ACC112 (cell line): ENCODE data around the gene CNFN.

Source experiments
- H2AFZ ChIP-seq: fragments of 200-600 bp; sonication (generic); one replicate; pipeline ENCODE4 v1.6.0; 2017; ENCODE audit warnings: antibody characterized with exemption, low read length; ENCODE audit not compliant: unreplicated experiment
- H3K27ac ChIP-seq: fragments of 200-600 bp; sonication (generic); 2 replicates; pipeline ENCODE4 v1.5.1; 2014; ENCODE audit warnings: low read depth, mild to moderate bottlenecking, antibody characterized with exemption, low read length, moderate library complexity
- H3K27me3 ChIP-seq: fragments of 200-600 bp; sonication (generic); 2 replicates; pipeline ENCODE4 v1.6.1; 2014; ENCODE audit warnings: mild to moderate bottlenecking, antibody characterized with exemption, low read length, moderate library complexity, mixed read lengths; ENCODE audit not compliant: insufficient read depth
- H3K36me3 ChIP-seq: fragments of 200-600 bp; sonication (generic); 2 replicates; pipeline ENCODE4 v1.6.1; 2016; ENCODE audit warnings: mild to moderate bottlenecking, antibody characterized with exemption, low read length, moderate library complexity, mixed read lengths; ENCODE audit not compliant: insufficient read depth
- H3K4me1 ChIP-seq: fragments of 200-600 bp; sonication (generic); one replicate; pipeline ENCODE4 v1.6.1; 2016; ENCODE audit warnings: low read length, mixed read lengths; ENCODE audit not compliant: insufficient read depth, unreplicated experiment, control insufficient read depth
- H3K4me3 ChIP-seq: fragments of 200-600 bp; sonication (generic); 2 replicates; pipeline ENCODE4 v1.5.1; 2014; ENCODE audit warnings: mild to moderate bottlenecking, low read depth, low read length
- H3K79me2 ChIP-seq: fragments of 200-600 bp; sonication (generic); one replicate; pipeline ENCODE4 v1.6.0; 2016; ENCODE audit warnings: low read length; ENCODE audit not compliant: control insufficient read depth, unreplicated experiment, insufficient read depth

The CNFN gene

DNA sequence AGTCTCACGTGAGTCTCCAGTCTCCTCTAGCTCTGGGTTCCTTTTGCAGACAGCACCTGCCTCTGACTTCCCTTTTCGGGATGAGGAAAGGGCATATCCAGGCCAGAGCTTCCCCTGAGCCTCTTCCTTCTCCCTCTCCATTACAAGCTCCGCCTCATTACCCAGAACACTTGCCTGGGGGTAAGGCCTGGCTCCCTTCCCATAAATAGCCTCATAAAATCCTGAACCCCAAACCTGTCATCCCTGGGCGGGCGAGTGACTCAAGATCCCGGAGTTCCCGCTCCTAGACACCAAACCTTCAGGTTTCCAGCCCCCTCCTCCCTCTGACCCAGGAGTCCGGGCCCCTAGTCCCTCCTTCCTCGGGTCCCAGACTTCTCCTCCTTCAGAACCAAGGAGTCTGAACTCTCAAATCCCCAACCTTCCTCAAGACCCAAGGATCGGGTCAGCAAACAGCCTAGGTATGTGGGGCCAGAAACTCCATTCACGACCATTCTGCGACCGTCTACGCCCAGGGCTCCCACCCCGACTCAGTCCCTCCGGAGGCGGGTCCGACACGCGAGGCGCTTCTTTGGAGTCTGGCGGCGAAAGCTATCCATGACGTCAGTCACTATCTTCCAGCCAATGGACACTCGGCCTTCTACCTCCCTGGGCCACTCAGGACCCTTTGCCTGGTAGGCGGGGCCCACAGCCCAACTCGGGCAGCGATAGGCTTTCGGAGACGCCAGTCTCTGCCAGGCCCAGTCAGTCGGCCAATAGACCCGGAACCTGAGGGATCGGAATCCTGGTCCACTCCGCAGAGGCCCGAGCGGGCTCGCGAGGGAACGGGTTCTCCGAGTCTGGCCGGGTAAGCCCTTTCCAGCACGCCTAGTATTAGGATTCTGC lies 6.5 kb upstream of the CNFN start:
- H3K79me2 ChIP-seq, result peaks cover 3% of the 10 kb centered on the region
- H2AFZ ChIP-seq, result peak overlapping the region; percentile 93
- H3K27me3 ChIP-seq, result no peaks in the 10 kb centered on the region
- H3K36me3 ChIP-seq, result no peaks in the 10 kb centered on the region
- peak overlapping the region; percentile 98 for H3K4me3 ChIP-seq
- H3K4me1 ChIP-seq, result peaks cover 8% of the 10 kb centered on the region
- H3K27ac ChIP-seq, result peak overlapping the region; percentile 84

DNA sequence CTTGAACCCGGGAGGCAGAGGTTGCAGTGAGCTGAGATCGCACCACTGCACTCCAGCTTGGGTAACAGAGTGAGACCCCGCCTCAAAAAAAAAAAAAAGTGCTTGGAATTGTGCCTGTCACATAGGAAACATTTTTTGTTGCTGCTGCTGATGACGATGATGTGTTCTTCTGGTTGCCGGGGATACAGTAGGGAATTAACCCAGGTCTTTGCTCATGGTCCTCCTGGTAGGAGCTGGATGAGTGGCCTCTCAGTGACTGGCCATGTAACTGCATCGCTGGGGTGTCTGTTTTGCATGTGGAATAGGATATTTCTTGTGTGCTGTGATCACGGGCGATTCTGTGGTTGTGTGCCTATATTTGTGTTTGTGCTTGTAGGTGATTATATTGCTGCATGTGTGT lies 4.7 kb upstream of the CNFN start:
- H3K27ac ChIP-seq, result no peak overlapping the region
- no peak overlapping the region for H3K4me3 ChIP-seq

DNA sequence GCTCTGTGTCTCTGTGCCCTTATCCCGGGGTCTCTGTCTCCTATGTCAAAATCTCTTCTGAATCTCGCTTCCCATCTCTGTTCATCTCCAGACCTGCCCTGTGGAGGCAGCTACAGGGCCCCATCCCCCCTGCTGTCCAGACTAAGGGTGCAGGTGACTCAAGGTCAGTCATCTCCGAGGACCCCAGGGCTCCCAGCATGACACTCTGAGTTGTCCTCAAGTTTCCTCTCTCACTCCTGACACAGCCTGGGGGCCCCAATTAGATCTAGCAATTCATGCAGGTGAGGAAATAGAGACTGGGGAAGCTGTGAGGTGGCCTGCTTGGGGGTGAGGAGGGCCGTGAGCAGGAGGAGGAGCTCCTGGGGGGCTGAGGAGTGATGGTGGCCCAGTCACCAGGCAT lies 2.1 kb upstream of the CNFN start:
- no peak overlapping the region for H2AFZ ChIP-seq
- no peaks in the 10 kb centered on the region for H3K36me3 ChIP-seq
- no peak overlapping the region for H3K27ac ChIP-seq
- H3K4me1 ChIP-seq, result peaks cover 3% of the 10 kb centered on the region
- H3K27me3 ChIP-seq, result peaks cover 8% of the 10 kb centered on the region
- no peaks in the 10 kb centered on the region for H3K79me2 ChIP-seq
- H3K4me3 ChIP-seq, result no peak overlapping the region

More for the DNA sequence above, 4.7 kb upstream of the CNFN start:
- peaks cover 6% of the 10 kb centered on the region for H3K27me3 ChIP-seq
- H2AFZ ChIP-seq, result no peak overlapping the region
- H3K36me3 ChIP-seq, result no peaks in the 10 kb centered on the region
- peaks cover 3% of the 10 kb centered on the region for H3K79me2 ChIP-seq
- peaks cover 8% of the 10 kb centered on the region for H3K4me1 ChIP-seq

DNA sequence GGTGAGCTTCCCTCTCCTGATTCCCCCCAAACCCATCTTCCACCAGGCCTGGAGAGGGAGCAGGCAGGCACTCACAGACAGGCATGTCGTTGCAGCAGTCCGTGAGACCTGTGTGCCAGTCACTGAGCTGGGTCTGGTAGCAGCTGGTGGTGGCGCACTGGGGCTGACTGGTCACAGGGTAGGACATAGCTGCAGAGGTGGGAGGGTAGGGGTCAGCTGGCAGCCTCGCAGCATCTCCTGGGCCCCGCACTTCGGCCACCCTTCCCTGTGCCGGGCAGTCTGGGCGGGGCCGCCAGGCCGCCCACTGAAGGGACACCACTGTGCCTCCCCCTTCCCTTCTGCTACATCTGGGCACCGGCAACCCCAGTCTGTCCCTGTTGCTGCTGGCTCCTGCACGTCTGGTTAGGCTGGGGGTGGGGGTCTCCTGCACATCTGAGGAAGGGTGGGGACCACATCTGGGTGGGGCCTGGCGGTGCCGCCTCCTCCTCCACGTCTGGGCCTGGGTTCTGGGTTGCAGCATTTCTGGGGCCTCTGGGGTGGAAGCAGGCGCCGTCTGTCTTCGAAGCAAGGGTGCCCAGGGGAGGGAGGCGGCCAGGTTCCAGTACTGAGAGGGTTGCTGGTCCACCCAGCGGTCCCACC lies 1.1 kb downstream of the CNFN start:
- Histone ChIP-seq H3K36me3 (no peaks in the 10 kb centered on the region), H2AFZ (no peak overlapping the region), H3K27me3 (peaks cover 8% of the 10 kb centered on the region), H3K79me2 (no peaks in the 10 kb centered on the region), H3K27ac (no peak overlapping the region), H3K4me3 (no peak overlapping the region), H3K4me1 (no peaks in the 10 kb centered on the region)

DNA sequence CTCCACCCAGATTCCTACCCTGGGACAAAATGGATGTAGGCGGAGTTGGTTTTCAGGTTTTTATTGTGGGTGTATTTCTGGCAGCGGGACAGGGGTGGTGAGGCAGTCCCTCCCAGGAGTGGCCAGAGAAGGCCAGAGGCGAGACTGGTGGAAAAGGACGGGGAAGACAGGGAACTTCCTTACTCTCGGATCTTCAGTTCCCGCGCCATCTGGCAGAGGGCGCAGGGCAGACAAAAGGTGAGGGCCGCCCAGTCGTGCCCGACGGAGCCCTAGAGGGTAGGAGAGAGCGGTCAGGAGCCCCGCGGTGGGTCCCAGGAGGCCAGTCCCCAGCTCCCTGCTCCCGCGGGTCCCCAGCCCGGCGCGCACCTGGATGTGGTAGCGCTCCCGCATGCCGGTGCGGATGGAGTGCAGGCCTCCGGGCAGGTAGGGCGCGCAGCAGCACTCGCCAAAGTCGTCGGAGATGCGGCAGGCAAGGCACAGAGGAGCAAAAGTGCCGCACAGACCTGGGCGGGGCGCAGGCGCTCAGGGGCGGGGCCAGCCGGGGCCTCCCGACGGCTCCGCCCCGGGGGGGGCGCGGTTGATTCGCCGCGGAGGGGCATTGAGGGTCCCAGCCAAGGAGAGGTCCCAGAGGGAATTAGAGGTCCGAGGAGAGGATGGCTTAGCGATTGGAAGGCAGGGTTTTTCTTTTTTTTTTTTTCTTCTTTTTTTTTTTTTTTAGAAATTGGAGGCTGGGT lies 3.0 kb downstream of the CNFN start:
- Histone ChIP-seq H3K4me3 (peak overlapping the region; percentile 63), H3K27ac (no peak overlapping the region), H3K27me3 (peaks cover 8% of the 10 kb centered on the region), H3K4me1 (no peaks in the 10 kb centered on the region), H3K36me3 (no peaks in the 10 kb centered on the region), H3K79me2 (no peaks in the 10 kb centered on the region), H2AFZ (peak overlapping the region; percentile 25)

DNA sequence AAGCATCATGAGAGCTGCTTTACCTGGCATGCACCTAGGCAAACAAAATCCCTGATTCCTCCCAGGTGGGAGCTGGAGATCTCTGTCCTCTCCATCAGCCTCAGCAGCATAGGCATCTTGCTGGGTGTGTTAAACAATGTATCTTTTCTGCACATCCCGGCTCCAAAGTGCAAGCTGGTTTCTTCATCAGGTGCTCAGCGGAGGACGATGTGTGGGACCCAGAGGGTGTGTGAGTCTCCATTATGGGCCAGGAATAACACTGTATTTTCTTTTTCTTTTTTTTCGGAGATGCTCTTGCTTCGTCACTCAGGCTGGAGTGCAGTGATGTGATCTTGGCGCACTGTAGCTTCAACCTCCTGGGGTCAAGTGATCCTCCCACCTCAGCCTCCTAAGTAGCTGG lies 9.9 kb downstream of the CNFN start:
- H3K36me3 ChIP-seq, result no peaks in the 10 kb centered on the region
- H3K4me1 ChIP-seq, result no peaks in the 10 kb centered on the region
- no peaks in the 10 kb centered on the region for H3K79me2 ChIP-seq
- no peak overlapping the region for H3K4me3 ChIP-seq
- H3K27me3 ChIP-seq, result 0 out of 2 replicates have a peak, but pooled peaks cover 5% of the 10 kb centered on the region
- no peak overlapping the region for H2AFZ ChIP-seq
- no peak overlapping the region for H3K27ac ChIP-seq

DNA sequence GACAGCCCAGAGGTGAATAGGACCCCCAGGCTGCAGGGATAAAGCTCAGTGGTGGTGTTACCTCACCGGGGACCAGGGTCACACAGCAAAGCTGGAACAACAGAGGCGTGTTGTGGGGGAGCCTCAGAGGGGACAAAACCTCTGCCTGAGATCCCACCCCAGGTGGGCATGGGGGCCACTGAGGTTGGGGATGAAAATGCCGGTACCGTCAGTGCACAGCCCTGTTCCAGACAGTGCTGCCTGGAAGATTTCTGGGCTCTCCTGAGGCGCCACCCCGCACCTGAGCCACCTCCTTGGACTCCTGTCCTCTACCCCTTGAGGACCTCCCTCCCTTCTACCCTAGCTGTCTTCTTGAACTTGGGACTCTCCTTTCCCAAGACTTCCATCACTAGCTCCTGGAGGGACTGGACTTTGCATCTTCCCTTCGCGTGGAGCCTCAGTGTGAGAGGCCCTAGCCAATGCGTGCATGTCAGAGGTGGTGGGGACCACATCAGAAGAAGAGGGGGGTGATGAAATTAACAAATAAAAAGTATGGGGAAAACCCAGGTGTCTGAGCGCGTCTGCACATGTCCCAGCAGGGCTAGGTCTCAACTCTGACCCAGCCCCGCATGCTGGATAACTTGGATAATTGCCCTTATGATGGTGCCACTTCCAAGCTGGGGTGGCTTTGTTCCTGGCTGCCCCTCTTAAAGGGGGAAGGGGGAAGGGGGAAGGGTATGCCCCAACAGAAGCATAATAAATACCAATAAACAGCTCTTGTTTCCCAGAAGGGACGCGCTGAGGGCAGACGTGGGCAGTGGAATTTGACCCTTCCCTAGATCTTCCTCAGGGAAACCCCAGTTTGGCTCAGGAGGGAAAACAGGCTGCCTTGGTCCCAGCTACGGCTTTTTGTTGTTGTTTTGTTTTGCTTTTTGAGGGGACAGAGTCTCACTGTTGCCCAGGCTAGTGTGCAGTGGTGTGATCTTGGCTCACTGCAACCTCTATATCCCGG lies 11.6 kb downstream of the CNFN start:
- Histone ChIP-seq H3K4me3 (no peak overlapping the region), H3K36me3 (no peaks in the 10 kb centered on the region), H3K27ac (no peak overlapping the region), H2AFZ (no peak overlapping the region), H3K4me1 (no peaks in the 10 kb centered on the region), H3K27me3 (0 out of 2 replicates have a peak, but pooled peaks cover 5% of the 10 kb centered on the region), H3K79me2 (no peaks in the 10 kb centered on the region)

DNA sequence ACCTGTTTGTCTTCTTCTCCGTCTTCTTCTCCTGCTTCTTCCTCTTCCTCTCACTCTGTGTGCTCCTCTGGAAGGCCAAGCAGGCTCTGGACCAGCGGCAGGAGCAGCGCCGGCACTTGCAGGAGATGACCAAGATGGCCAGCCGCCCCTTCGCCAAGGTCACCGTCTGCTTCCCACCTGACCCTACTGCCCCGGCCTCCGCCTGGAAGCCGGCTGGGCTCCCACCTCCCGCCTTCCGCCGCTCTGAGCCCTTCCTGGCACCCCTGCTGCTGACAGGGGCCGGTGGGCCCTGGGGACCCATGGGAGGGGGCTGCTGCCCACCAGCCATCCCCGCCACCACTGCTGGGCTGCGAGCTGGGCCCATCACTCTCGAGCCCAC lies 13.9 kb downstream of the CNFN start:
- H3K36me3 ChIP-seq, result no peaks in the 10 kb centered on the region
- H3K27ac ChIP-seq, result no peak overlapping the region

DNA sequence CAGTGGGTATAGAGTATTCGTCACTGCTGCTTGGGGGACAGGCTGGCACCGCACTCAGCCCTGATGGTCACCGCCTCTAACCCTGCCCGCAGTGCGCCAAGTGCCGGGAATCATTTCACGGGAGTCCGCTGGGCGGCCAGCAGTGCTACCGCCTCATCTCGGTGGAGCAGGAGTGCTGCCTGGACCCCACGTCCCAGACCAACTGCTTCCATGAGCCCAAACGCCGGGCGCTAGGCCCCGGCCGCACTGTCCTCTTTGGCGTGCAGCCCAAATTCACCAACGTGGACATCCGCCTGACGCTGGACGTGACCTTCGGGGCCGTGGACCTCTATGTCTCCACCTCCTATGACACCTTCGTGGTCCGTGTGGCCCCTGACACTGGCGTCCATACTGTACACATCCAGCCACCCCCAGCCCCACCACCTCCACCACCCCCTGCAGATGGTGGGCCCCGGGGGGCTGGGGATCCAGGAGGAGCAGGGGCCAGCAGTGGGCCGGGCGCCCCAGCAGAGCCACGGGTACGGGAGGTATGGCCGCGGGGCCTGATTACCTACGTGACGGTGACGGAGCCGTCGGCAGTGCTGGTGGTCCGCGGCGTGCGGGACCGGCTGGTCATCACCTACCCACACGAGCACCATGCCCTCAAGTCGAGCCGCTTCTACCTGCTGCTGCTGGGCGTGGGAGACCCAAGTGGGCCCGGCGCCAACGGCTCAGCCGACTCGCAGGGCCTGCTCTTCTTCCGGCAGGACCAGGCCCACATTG lies 14.5 kb downstream of the CNFN start:
- H3K36me3 ChIP-seq, result no peaks in the 10 kb centered on the region
- H3K27ac ChIP-seq, result no peak overlapping the region
- H3K79me2 ChIP-seq, result no peaks in the 10 kb centered on the region
- no peaks in the 10 kb centered on the region for H3K4me1 ChIP-seq
- H3K4me3 ChIP-seq, result no peak overlapping the region
- H3K27me3 ChIP-seq, result 0 out of 2 replicates have a peak, but pooled peaks cover 1% of the 10 kb centered on the region
- no peak overlapping the region for H2AFZ ChIP-seq

More for the DNA sequence above, 13.9 kb downstream of the CNFN start:
- H3K79me2 ChIP-seq, result no peaks in the 10 kb centered on the region
- H3K27me3 ChIP-seq, result 0 out of 2 replicates have a peak, but pooled peaks cover 5% of the 10 kb centered on the region
- no peaks in the 10 kb centered on the region for H3K4me1 ChIP-seq
- H2AFZ ChIP-seq, result no peak overlapping the region
- no peak overlapping the region for H3K4me3 ChIP-seq
